ENCODE results near the gene ZDHHC8.

The ZDHHC8 gene

GRCh38 chr22:20164863-20165262, 33.3 kb downstream of the ZDHHC8 start:
- no peak for DNase-seq

- no peak for DNase-seq
Measured at GRCh38 chr22:20165421-20165820, 33.8 kb downstream of the ZDHHC8 start.

GRCh38 chr22:20165913-20166312, 34.3 kb downstream of the ZDHHC8 start:
- DNase-seq: no peak

GRCh38 chr22:20166703-20167102, 35.1 kb downstream of the ZDHHC8 start:
- no peak for DNase-seq

GRCh38 chr22:20167643-20168322, 36.2 kb downstream of the ZDHHC8 start:
- no peak for DNase-seq

GRCh38 chr22:20169253-20169822, 37.7 kb downstream of the ZDHHC8 start:
- no peak for DNase-seq

- no peak for DNase-seq
Measured at GRCh38 chr22:20170170-20170569, 38.6 kb downstream of the ZDHHC8 start.

GRCh38 chr22:20171288-20172140, 39.9 kb downstream of the ZDHHC8 start:
- DNase-seq: no peak

GRCh38 chr22:20172141-20172613, 40.6 kb downstream of the ZDHHC8 start:
- no peak for DNase-seq

GRCh38 chr22:20173246-20173645, 41.6 kb downstream of the ZDHHC8 start:
- no peak for DNase-seq

GRCh38 chr22:20173772-20174171, 42.2 kb downstream of the ZDHHC8 start:
- DNase-seq: no peak

GRCh38 chr22:20174785-20175596, 43.4 kb downstream of the ZDHHC8 start:
- no peak for DNase-seq

- no peak for DNase-seq
Measured at GRCh38 chr22:20175597-20175900, 43.9 kb downstream of the ZDHHC8 start.

GRCh38 chr22:20176421-20177085, 44.9 kb downstream of the ZDHHC8 start:
- no peak for DNase-seq

- no peak for DNase-seq
Measured at GRCh38 chr22:20177217-20177911, 45.8 kb downstream of the ZDHHC8 start.

GRCh38 chr22:20178075-20178914, 46.7 kb downstream of the ZDHHC8 start:
- no peak for DNase-seq

- no peak for DNase-seq
Measured at GRCh38 chr22:20178915-20179227, 47.3 kb downstream of the ZDHHC8 start.

GRCh38 chr22:20179455-20180244, 48.0 kb downstream of the ZDHHC8 start:
- no peak for DNase-seq

GRCh38 chr22:20180245-20180630, 48.6 kb downstream of the ZDHHC8 start:
- DNase-seq: no peak

GRCh38 chr22:20180640-20181039, 49.0 kb downstream of the ZDHHC8 start:
- no peak for DNase-seq

All from SIG-M5 (cell line).